HG03060 (cell line): ENCODE data around the gene AFAP1.

Experiments used
- ATAC-seq: cut with Tn5 transposase; IDR thresholded peaks from one replicate; pipeline ENCODE4 v1.9.1; 2021; ENCODE audit warnings: low read depth, moderate number of reproducible peaks; ENCODE audit not compliant: unreplicated experiment

The AFAP1 gene

GRCh38 chr4:7826176-7826908, 113.3 kb downstream of the AFAP1 start:
- ATAC-seq, result no peak

GRCh38 chr4:7824218-7824617, 115.4 kb downstream of the AFAP1 start:
- no peak for ATAC-seq

- ATAC-seq, result no peak
These were observed 116.2 kb downstream of the AFAP1 start for GRCh38 chr4:7823416-7823824.

DNA sequence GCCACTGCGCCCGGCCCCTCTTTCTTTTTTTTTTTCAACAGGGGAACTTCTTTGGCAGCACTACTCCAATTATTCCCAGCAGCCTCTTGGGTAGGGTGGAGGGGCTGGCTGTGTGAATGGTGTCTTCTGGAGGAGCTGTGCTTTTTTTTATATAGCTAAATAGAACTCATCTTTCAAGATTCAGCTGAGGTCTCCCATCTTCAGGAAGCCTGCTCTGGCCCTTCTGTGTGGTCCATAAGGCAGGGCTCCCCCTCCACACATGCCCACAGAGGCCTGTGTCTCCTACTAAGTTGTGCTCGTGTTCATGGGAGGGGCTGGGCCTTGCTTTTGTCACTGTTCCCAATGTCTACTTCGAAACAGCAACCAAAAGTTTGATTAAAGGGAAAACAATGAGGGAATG, 116.8 kb downstream of the AFAP1 start:
- ATAC-seq, result no peak

DNA sequence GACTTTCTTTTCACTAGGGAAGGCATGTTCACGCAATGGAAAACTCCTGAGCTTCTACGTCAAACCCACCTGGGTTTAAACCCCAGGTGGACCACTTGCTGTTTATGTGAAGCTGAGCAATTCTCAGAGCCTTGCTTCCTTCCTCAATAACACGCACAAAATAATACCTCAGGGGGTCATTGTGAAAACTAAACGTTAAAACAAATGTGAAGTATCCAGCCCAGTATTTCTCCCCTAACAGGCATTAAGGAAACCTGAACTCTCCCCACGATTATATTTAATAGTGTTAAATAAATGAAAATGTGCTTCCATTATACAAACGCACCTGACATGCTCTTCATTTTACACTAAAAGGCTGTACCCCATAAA, 117.5 kb downstream of the AFAP1 start:
- no peak for ATAC-seq

- ATAC-seq, result no peak
These were observed 118.2 kb downstream of the AFAP1 start for GRCh38 chr4:7821245-7822136.

- no peak for ATAC-seq
These were observed 119.4 kb downstream of the AFAP1 start for GRCh38 chr4:7820031-7820818.

DNA sequence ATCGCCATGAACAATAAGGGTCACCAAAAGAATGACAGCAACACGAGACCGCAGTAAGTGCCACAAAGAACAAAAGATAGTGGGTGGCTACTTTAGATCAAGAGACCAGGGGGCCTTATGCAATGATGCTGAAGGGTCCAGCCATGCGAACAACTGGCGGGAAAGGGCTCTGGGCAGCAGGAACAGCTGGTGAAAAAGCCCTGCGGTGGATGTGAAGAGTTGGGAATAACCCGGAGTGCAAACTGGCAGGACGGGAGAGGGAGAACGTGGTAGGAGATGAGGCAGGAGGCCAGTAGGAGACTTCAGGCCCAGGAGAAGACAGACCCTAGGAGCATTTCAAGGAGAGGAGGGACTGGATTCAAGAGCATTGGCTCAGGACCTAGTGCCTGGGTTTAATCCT, 120.2 kb downstream of the AFAP1 start:
- ATAC-seq, result no peak

GRCh38 chr4:7818399-7818911, 121.2 kb downstream of the AFAP1 start:
- ATAC-seq, result no peak

DNA sequence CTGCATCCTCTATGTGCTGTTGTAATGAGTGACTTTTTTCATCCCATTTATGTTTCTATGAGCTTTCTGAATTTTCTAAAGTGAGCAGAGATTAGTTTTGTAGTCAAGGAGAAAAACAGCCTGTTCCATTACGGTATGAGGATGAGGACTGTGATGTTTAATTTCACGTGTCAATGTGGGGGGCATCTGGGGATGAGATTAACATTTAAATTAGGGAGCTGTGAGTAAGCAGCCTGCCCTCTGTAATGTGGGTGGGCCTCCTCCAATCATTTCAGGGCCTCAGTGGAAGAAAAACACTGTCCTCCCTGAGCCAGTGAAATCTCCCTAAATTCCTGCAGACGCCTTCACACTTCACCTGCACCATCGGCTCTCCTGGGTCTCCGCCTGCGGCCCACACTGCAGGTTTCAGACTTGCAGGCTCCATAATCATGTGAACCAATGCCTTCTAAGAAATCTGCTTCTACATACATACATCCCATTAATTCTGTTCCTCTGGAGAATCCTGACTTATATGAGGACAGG, 121.7 kb downstream of the AFAP1 start:
- ATAC-seq, result no peak

GRCh38 chr4:7816771-7817170, 122.9 kb downstream of the AFAP1 start:
- ATAC-seq, result no peak

DNA sequence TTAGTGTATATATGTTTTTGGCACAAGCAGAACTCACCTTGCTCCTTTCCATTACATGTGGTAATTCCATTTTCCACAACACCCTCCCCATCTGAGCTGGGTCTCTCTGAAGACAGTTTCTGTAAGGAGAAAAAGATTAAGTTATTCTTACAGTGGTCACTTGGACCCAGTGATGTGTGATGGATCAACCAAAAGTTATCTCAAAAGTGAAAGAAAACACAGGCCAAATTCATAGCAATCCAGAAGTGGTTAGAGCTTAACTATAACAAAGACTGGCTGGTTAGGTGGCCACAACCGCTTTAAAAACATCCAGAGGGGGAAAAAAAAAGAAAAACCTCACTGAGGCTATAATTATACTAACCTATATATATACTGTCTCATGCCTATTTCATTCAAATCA, 123.7 kb downstream of the AFAP1 start:
- ATAC-seq, result no peak

GRCh38 chr4:7815562-7815961, 124.1 kb downstream of the AFAP1 start:
- no peak for ATAC-seq

DNA sequence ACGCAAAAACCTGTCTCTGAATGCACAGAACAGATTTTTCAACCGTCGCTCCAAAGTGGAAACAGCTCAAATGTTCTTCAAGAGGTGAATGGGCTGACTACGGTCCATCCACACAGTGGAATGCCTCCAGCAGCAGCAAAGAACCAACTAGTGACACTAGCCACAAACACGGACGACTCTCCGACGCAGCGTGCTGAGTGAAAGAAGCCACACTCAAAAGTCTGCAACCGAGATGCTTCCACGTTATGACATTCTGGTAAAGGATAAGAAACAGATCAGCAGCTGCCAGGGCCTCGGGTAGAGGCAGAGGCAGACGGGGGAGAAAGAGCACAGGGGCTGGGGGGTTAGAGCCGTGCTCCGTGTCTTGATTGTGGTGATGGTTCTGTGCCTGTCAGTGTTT, 125.2 kb downstream of the AFAP1 start:
- no peak for ATAC-seq

- no peak for ATAC-seq
These were observed 126.0 kb downstream of the AFAP1 start for GRCh38 chr4:7813674-7814073.

- no peak for ATAC-seq
These were observed 126.7 kb downstream of the AFAP1 start for GRCh38 chr4:7812921-7813320.

- no peak for ATAC-seq
These were observed 127.3 kb downstream of the AFAP1 start for GRCh38 chr4:7812231-7812857.

DNA sequence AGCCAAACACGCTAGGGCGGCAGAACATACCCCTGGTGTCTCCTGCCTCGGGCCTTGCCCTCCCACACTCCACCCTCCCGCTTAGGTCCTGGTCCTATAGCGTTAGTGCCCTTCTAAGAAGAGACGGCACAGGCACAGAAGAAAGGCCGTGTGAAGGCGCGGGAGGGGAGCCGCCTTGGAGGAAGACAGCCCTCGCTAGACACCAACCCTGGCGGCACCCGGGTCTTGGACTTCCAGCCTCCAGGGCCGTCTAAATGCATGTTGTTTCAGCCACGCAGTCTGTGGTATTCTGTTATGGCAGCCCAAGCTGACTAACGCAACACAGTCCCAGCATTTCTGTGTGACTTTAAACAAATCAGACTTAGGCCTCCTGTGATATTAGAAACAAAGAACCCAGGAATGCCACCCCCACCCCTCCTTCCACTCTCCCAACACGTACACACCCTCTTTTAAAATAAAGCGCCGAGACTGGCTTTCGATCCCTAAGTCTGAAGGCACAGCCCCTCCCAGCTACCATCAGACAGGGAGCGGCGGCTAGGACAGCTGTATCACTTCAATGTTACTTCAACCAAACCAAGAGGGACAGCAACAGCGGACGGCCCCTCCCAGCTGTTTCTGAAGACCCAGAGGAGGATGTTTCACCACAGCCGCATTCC, 128.0 kb downstream of the AFAP1 start:
- ATAC-seq, result no peak

DNA sequence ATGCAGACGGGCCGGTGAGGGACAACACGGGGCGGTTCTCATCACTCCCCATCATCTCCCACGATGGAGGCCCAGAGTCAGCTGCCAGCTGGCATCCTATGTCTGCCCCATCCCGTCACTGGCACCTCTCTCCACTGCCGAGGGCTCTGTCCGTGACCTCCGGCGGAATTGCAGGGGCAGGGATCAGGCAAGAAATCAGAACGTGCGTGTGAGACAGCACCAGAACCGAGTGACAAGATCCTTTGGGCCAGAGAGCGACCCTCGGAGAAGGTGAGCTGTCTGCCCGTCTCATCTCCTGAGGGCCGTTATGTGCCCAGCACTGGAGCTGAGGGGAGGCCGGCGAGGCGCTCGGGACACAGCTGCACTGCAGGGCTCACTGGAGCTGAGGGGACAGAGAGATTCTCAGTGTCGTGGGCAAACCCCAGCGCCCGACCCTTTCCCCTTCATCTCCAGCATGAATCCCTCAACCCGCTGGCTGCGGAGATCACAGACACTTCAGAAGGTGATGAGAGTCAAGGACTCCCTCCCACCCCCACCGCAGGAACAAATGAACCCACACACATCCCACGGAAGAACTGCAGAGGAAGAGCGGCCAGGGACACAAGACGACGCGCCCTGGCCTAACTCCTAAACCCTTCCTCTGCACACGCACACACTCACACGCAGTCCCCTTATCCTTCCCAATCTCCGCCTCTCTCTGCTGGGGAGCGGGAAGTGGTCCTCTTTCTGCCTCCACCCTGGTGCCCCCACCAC, 128.7 kb downstream of the AFAP1 start:
- ATAC-seq, result no peak
